OCI-LY3 (cell line): Measurements from ENCODE around the gene CECR2.

Source experiments
- CTCF ChIP-seq: fragments of 200-600, 300-600 bp; sonication (generic); IDR thresholded peaks from 2 replicates; pipeline ENCODE4 v1.5.1; 2014; ENCODE audit warnings: antibody characterized with exemption, low read length, low read depth
- EZH2phosphoT487 ChIP-seq: fragments of 200-600 bp; shearing (Covaris generic); IDR thresholded peaks from 2 replicates; pipeline ENCODE4 v1.6.1; 2018; ENCODE audit warnings: antibody characterized with exemption, mixed run types, low read depth

DNA sequence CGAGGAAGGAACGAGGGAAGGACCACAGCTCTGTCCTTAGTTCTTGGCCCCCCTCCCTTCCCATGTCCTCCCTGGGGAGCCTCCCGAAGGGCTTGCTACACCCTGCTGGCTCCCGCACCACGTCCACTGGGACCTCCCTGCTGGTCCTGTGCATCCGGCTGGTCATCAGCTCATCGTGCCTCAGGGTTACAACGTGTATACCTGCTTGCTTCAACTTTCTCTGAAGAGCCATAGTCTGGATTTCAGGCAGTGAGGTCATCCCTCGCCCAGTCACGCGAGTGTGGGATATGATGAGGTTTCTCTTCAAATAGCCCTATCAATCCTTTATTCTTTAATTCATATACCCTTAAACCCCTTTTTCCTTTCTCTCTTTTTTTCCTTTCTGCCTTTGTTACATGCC is 21.5 kb upstream of the CECR2 start:
- TF ChIP-seq CTCF, result no peak
- no peak for TF ChIP-seq EZH2phosphoT487
